NCI-H2196 (cell line): ENCODE data around the gene DYNLRB1.

Experiments used
- DNase-seq: peaks from one replicate; lab custom pipeline; 2025; ENCODE audit not compliant: unreplicated experiment; lab: John Stamatoyannopoulos, UW

The DYNLRB1 gene

GRCh38 chr20:34553366-34553867, 37.2 kb downstream of the DYNLRB1 start:
- DNase-seq, result peak; percentile 26

- no peak for DNase-seq
Measured at GRCh38 chr20:34557936-34558319, 41.7 kb downstream of the DYNLRB1 start.

GRCh38 chr20:34558320-34559218, 42.3 kb downstream of the DYNLRB1 start, which contains the start of gene MAP1LC3A:
Gene MAP1LC3A (plus strand): TSS chr20:34558718. CDS start chr20:34558869, 151 bp downstream.
- DNase-seq, result peak; percentile 89

- DNase-seq, result no peak
Measured at GRCh38 chr20:34559311-34560140, 43.3 kb downstream of the DYNLRB1 start.

GRCh38 chr20:34560141-34560523, 43.9 kb downstream of the DYNLRB1 start:
- DNase-seq, result no peak

GRCh38 chr20:34560614-34561013, 44.4 kb downstream of the DYNLRB1 start:
- no peak for DNase-seq

GRCh38 chr20:34561661-34562060, 45.4 kb downstream of the DYNLRB1 start:
- no peak for DNase-seq

- DNase-seq, result peak; percentile 11
Measured at GRCh38 chr20:34562641-34563040, 46.4 kb downstream of the DYNLRB1 start.

- no peak for DNase-seq
Measured at GRCh38 chr20:34564833-34565232, 48.6 kb downstream of the DYNLRB1 start.

GRCh38 chr20:34566978-34567891, 51.0 kb downstream of the DYNLRB1 start:
- no peak for DNase-seq

- DNase-seq, result no peak
Measured at GRCh38 chr20:34567892-34568865, 52.0 kb downstream of the DYNLRB1 start.

GRCh38 chr20:34569598-34569997, 53.4 kb downstream of the DYNLRB1 start:
- DNase-seq, result no peak

- no peak for DNase-seq
Measured at GRCh38 chr20:34570859-34571306, 54.7 kb downstream of the DYNLRB1 start.

GRCh38 chr20:34571753-34572152, 55.5 kb downstream of the DYNLRB1 start:
- no peak for DNase-seq

- DNase-seq, result no peak
Measured at GRCh38 chr20:34573541-34574300, 57.5 kb downstream of the DYNLRB1 start.

GRCh38 chr20:34574426-34574825, 58.2 kb downstream of the DYNLRB1 start:
- no peak for DNase-seq

GRCh38 chr20:34574861-34575260, 58.6 kb downstream of the DYNLRB1 start:
- DNase-seq, result no peak

- DNase-seq, result no peak
Measured at GRCh38 chr20:34575271-34575670, 59.0 kb downstream of the DYNLRB1 start.

GRCh38 chr20:34575756-34576155, 59.5 kb downstream of the DYNLRB1 start:
- DNase-seq, result no peak
